ENCODE results near the gene LRG1. TPM values are rescaled to one million over a fixed set of nuclear protein-coding genes. Genes with fewer than 3 reads are reported as not detected.

LRG1 gene
- total and polyA plus RNA-seq, 2 of the 13 experiments (the other 11 are each of a cell fraction or from before 2014, with no cell fraction given), result 12.0 to 39.3 TPM

DNA sequence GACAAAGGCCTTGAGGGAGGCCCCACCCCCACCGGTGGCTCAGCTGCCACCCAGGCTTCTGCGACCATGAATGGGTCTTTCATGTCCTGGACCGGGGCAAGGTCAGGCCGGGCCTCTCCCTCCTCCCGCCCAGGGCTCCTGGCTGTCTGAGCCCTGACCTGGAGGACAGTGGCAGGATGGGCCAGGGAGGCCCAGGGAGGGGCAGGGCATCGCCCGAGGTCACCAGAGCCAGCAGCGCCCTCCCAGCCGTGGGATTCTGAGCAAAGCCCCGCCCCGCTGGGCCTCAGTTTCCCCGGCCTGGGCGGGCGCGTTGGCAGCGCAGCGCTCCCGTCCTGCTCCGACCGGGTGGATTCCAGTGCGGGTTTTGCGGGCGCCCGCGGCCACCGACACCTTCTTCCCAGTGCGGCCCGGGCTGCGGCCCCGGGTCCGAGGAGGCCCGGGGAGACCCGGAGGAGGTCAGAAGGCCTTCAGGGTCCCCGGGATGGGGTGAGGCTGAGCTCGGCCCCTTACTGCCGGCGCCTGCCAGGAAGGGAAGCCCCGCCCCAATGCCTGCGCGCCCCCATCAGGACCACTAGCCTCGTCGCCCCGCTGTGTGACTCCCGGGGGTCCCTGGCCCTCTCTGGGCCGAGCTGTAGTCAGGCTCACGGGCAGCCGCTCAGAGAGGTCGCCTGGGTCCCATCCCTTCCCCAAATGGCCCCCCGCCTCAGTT lies 44.3 kb upstream of the LRG1 start (continued):
- TF ChIP-seq ZNF546 (CRISPR knock-in tag; conservative IDR thresholded peaks at IDR 0.05) (0 out of 2 replicates have a peak, but pooled peaks have one; percentile 84), ZFP41 (CRISPR knock-in tag; IDR thresholded peaks at IDR 0.05; ENCODE audit: borderline replicate concordance) (no peak), XRCC5 (optimal IDR thresholded peaks at IDR 0.05; ENCODE audit: low read length) (peak; percentile 51), ZNF570 (CRISPR knock-in tag; IDR thresholded peaks at IDR 0.05; ENCODE audit: borderline replicate concordance) (no peak), ASH2L (IDR thresholded peaks at IDR 0.05; ENCODE audit: insufficient read length, low read depth, low read length) (no peak), SOX6 (IDR thresholded peaks at IDR 0.05) (no peak), SOX6 (CRISPR knock-in tag; IDR thresholded peaks at IDR 0.05) (peak; percentile 90), ZNF713 (CRISPR knock-in tag; IDR thresholded peaks at IDR 0.05) (no peak), ZNF850 (CRISPR knock-in tag; conservative IDR thresholded peaks at IDR 0.05) (no peak), CHD2 (IDR thresholded peaks at IDR 0.05; ENCODE audit: low read depth, low read length) (peak; percentile 50; the same call in 1 of the 2 replicates), HDAC2 (CRISPR knock-in tag; IDR thresholded peaks at IDR 0.05) (peak; percentile 88), ZNF563 (CRISPR knock-in tag; IDR thresholded peaks at IDR 0.05) (0 out of 2 replicates have a peak, but pooled peaks have one; percentile 12)
- TF ChIP-seq, protein P1, sequence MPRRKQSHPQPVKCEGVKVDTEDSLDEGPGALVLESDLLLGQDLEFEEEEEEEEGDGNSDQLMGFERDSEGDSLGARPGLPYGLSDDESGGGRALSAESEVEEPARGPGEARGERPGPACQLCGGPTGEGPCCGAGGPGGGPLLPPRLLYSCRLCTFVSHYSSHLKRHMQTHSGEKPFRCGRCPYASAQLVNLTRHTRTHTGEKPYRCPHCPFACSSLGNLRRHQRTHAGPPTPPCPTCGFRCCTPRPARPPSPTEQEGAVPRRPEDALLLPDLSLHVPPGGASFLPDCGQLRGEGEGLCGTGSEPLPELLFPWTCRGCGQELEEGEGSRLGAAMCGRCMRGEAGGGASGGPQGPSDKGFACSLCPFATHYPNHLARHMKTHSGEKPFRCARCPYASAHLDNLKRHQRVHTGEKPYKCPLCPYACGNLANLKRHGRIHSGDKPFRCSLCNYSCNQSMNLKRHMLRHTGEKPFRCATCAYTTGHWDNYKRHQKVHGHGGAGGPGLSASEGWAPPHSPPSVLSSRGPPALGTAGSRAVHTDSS (CRISPR knock-in tag; conservative IDR thresholded peaks at IDR 0.05), result no peak
- TF ChIP-seq, protein P2, sequence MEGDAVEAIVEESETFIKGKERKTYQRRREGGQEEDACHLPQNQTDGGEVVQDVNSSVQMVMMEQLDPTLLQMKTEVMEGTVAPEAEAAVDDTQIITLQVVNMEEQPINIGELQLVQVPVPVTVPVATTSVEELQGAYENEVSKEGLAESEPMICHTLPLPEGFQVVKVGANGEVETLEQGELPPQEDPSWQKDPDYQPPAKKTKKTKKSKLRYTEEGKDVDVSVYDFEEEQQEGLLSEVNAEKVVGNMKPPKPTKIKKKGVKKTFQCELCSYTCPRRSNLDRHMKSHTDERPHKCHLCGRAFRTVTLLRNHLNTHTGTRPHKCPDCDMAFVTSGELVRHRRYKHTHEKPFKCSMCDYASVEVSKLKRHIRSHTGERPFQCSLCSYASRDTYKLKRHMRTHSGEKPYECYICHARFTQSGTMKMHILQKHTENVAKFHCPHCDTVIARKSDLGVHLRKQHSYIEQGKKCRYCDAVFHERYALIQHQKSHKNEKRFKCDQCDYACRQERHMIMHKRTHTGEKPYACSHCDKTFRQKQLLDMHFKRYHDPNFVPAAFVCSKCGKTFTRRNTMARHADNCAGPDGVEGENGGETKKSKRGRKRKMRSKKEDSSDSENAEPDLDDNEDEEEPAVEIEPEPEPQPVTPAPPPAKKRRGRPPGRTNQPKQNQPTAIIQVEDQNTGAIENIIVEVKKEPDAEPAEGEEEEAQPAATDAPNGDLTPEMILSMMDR (CRISPR knock-in tag; IDR thresholded peaks at IDR 0.05), result peak; percentile 49; the same call in 1 of the 2 replicates
- TF ChIP-seq, protein P3, sequence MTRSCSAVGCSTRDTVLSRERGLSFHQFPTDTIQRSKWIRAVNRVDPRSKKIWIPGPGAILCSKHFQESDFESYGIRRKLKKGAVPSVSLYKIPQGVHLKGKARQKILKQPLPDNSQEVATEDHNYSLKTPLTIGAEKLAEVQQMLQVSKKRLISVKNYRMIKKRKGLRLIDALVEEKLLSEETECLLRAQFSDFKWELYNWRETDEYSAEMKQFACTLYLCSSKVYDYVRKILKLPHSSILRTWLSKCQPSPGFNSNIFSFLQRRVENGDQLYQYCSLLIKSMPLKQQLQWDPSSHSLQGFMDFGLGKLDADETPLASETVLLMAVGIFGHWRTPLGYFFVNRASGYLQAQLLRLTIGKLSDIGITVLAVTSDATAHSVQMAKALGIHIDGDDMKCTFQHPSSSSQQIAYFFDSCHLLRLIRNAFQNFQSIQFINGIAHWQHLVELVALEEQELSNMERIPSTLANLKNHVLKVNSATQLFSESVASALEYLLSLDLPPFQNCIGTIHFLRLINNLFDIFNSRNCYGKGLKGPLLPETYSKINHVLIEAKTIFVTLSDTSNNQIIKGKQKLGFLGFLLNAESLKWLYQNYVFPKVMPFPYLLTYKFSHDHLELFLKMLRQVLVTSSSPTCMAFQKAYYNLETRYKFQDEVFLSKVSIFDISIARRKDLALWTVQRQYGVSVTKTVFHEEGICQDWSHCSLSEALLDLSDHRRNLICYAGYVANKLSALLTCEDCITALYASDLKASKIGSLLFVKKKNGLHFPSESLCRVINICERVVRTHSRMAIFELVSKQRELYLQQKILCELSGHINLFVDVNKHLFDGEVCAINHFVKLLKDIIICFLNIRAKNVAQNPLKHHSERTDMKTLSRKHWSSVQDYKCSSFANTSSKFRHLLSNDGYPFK (CRISPR knock-in tag; IDR thresholded peaks at IDR 0.05; ENCODE audit: borderline replicate concordance), result peak; percentile 96
- TF ChIP-seq, protein P4, sequence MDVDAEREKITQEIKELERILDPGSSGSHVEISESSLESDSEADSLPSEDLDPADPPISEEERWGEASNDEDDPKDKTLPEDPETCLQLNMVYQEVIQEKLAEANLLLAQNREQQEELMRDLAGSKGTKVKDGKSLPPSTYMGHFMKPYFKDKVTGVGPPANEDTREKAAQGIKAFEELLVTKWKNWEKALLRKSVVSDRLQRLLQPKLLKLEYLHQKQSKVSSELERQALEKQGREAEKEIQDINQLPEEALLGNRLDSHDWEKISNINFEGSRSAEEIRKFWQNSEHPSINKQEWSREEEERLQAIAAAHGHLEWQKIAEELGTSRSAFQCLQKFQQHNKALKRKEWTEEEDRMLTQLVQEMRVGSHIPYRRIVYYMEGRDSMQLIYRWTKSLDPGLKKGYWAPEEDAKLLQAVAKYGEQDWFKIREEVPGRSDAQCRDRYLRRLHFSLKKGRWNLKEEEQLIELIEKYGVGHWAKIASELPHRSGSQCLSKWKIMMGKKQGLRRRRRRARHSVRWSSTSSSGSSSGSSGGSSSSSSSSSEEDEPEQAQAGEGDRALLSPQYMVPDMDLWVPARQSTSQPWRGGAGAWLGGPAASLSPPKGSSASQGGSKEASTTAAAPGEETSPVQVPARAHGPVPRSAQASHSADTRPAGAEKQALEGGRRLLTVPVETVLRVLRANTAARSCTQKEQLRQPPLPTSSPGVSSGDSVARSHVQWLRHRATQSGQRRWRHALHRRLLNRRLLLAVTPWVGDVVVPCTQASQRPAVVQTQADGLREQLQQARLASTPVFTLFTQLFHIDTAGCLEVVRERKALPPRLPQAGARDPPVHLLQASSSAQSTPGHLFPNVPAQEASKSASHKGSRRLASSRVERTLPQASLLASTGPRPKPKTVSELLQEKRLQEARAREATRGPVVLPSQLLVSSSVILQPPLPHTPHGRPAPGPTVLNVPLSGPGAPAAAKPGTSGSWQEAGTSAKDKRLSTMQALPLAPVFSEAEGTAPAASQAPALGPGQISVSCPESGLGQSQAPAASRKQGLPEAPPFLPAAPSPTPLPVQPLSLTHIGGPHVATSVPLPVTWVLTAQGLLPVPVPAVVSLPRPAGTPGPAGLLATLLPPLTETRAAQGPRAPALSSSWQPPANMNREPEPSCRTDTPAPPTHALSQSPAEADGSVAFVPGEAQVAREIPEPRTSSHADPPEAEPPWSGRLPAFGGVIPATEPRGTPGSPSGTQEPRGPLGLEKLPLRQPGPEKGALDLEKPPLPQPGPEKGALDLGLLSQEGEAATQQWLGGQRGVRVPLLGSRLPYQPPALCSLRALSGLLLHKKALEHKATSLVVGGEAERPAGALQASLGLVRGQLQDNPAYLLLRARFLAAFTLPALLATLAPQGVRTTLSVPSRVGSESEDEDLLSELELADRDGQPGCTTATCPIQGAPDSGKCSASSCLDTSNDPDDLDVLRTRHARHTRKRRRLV (CRISPR knock-in tag; IDR thresholded peaks at IDR 0.05), result peak; percentile 91
